ENCODE measurements around the gene UTP15. TPM values are rescaled to one million over a fixed set of nuclear protein-coding genes. Genes with fewer than 3 reads are reported as not detected.

UTP15 gene
- total and polyA plus RNA-seq, 2 donors (not counting 3 experiments of a cell fraction or from before 2014, with no cell fraction given) = 11.7 to 25.2 TPM

- no peaks in the 10 kb centered on the region for H3K27me3 ChIP-seq (ENCODE audit: control insufficient read depth in 2 of 2, insufficient read depth in 2 of 2, low read length in 2 of 2)
- H3K9ac ChIP-seq (replicated peaks; ENCODE audit: extremely low read depth, insufficient read depth, low read length) = no peak overlapping the region
- ChIA-PET POLR2A (no interaction called here), CTCF (interaction anchor here (2.1 kb wide), 1 partner anchor 12 kb away, joined by 7 read pairs; no protein-coding TSS in a partner anchor)
- no peaks in the 10 kb centered on the region for H3K9me1 ChIP-seq (replicated peaks; ENCODE audit: control insufficient read depth, extremely low read depth, insufficient read depth, low read length)
- no peak overlapping the region for H3K4me2 ChIP-seq (ENCODE audit: insufficient read depth, low read length)
- H2AFZ ChIP-seq (ENCODE audit: low read depth, low read length) = no peak overlapping the region
- TF ChIP-seq EZH2 (IDR thresholded peaks at IDR 0.05; ENCODE audit: borderline replicate concordance, low read depth, low read length, severe bottlenecking) = no peak
- no peak for TF ChIP-seq MAX (IDR thresholded peaks at IDR 0.05; ENCODE audit: insufficient read depth, insufficient read length)
- TF ChIP-seq MYC (IDR thresholded peaks at IDR 0.05; ENCODE audit: low read depth, low read length) = no peak
- TF ChIP-seq POLR2A (IDR thresholded peaks at IDR 0.05; ENCODE audit: low read depth, low read length) = no peak
- TF ChIP-seq JUN (IDR thresholded peaks at IDR 0.05; ENCODE audit: borderline replicate concordance, insufficient read depth, insufficient read length, low read depth) = no peak
- TF ChIP-seq FOS (IDR thresholded peaks at IDR 0.05; ENCODE audit: borderline replicate concordance, insufficient read depth, low read length) = no peak
- TF ChIP-seq POLR2AphosphoS5 (IDR thresholded peaks at IDR 0.05; ENCODE audit: insufficient read depth, low read depth, low read length) = no peak
- TF ChIP-seq GATA2 (IDR thresholded peaks at IDR 0.05; ENCODE audit: insufficient read depth, insufficient read length, low read depth, low read length) = no peak
- no peak for TF ChIP-seq CTCF (IDR thresholded peaks at IDR 0.05; ENCODE audit: extremely low read depth in 1 of 2, insufficient read depth in 1 of 2, low read depth in 1 of 2, low read length in 2 of 2)
- H3K79me2 ChIP-seq (ENCODE audit: control insufficient read depth, insufficient read depth, low read length) = no peaks in the 10 kb centered on the region
- H3K27ac ChIP-seq (ENCODE audit: insufficient read depth, low read depth, low read length) = no peak overlapping the region
- no peaks in the 10 kb centered on the region for H3K36me3 ChIP-seq (ENCODE audit: control insufficient read depth in 2 of 2, extremely low read depth in 1 of 2, insufficient read depth in 2 of 2, low read length in 2 of 2)
- FAIRE-seq = no peak
- dilution Hi-C loops (cut with MboI; ENCODE audit: extremely low pct_ligation_motif_present, low sequenced_read_pairs) (no loop called here), intact Hi-C loops (cut with micrococcal nuclease) (no loop called here)
- no peaks in the 10 kb centered on the region for H4K20me1 ChIP-seq (replicated peaks; ENCODE audit: control insufficient read depth, extremely low read depth, insufficient read depth, low read length)
- peaks cover 14% of the 10 kb centered on the region for H3K4me1 ChIP-seq (ENCODE audit: control insufficient read depth, extremely low read depth, insufficient read depth, low read length)
- H3K9me3 ChIP-seq (replicated peaks; ENCODE audit: control insufficient read depth, insufficient read depth, low read length) = no peaks in the 10 kb centered on the region
- DNase-seq (ENCODE audit: low read depth, low spot score) = no peak
- BruUV-seq (replicated peaks) = no TSS peak
- H3K4me3 ChIP-seq (replicated peaks in 1 of 3; ENCODE audit: insufficient read depth in 1 of 3, low read depth in 1 of 3, low read length in 3 of 3) = no peak overlapping the region
Observed at GRCh38 chr5:73615947-73616346, 50.4 kb downstream of the UTP15 start.

All from endothelial cell of umbilical vein (primary cell).